Colonic mucosa (tissue), 4 donors: Measurements from ENCODE around the gene DNAJA2. TPM values are rescaled to one million over a fixed set of nuclear protein-coding genes. Genes with fewer than 3 reads are reported as not detected.

Experiments used
- DNase-seq: peaks from one replicate; pipeline ENCODE4 v3.0.0-alpha.2; 2020
- H3K27ac ChIP-seq: fragments of 200-600 bp; one replicate; pipeline ENCODE4 v1.8.0; 2021
- H3K27me3 ChIP-seq: fragments of 200-600 bp; one replicate; pipeline ENCODE4 v1.8.0; 2021
- H3K36me3 ChIP-seq: fragments of 200-600 bp; one replicate; pipeline ENCODE4 v1.8.0; 2021
- H3K4me1 ChIP-seq: fragments of 200-600 bp; one replicate; pipeline ENCODE4 v1.8.0; 2021; ENCODE audit warnings: mild to moderate bottlenecking
- H3K4me3 ChIP-seq: fragments of 200-600 bp; one replicate; pipeline ENCODE4 v1.8.0; 2021
- H3K9ac ChIP-seq, 2 donors: one replicate each; pipeline ENCODE4 v1.7.0; 2013; ENCODE audit warnings: control low read depth in 2 of 2, low read depth in 2 of 2, low read length in 2 of 2
- H3K9me3 ChIP-seq: fragments of 200-600 bp; one replicate; pipeline ENCODE4 v1.8.0; 2021
- CTCF ChIP-seq: fragments of 200-600 bp; IDR thresholded peaks from one replicate; pipeline ENCODE4 v1.8.0; 2022; ENCODE audit warnings: antibody characterized with exemption, mild to moderate bottlenecking
- intact Hi-C: fragments of 100-400 bp; cut with DNase I; formaldehyde crosslinking; loops from one replicate; pipeline ENCODE4 v1.14.1; 2022
- total RNA-seq, 2 donors: library from RNA; stranded (reverse); fragmentation: NEBNext Ultra II Directional in 1 of 2; extraction: Animal tissue kit (Norgen Biotek cat#: 25700) in 1 of 2; gene quantifications; one replicate each; pipeline ENCODE4 v1.2.1, GENCODE V29; 2021
- donor health status: healthy.
- donor health status: DM: no; HTN: no; CAD: no.
- donor health status: DM: no; HTN: no; CAD: no.

Gene DNAJA2
- total RNA-seq, 2 donors from 2014 or later: 58.2 to 70.4 TPM

- DNase-seq: no peak
- Histone ChIP-seq H3K4me3 (no peak overlapping the region), H3K9me3 (no peaks in the 10 kb centered on the region), H3K27me3 (no peaks in the 10 kb centered on the region), H3K27ac (no peak overlapping the region), H3K4me1 (no peaks in the 10 kb centered on the region), H3K36me3 (no peaks in the 10 kb centered on the region), H3K9ac (no peak overlapping the region)
- TF ChIP-seq CTCF: no peak
- intact Hi-C loops: no loop called here
Measured at GRCh38 chr16:46932802-46933201, 40.7 kb downstream of the DNAJA2 start.

GRCh38 chr16:46930861-46931260, 42.6 kb downstream of the DNAJA2 start:
- H3K9ac ChIP-seq: no peak overlapping the region
- no peaks in the 10 kb centered on the region for H3K4me1 ChIP-seq
- H3K27me3 ChIP-seq: no peaks in the 10 kb centered on the region
- no peaks in the 10 kb centered on the region for H3K36me3 ChIP-seq
- no peak overlapping the region for H3K4me3 ChIP-seq
- no peaks in the 10 kb centered on the region for H3K9me3 ChIP-seq
- no peak for DNase-seq
- intact Hi-C loops: no loop called here
- no peak for TF ChIP-seq CTCF
- no peak overlapping the region for H3K27ac ChIP-seq

- Histone ChIP-seq H3K9ac (no peak overlapping the region), H3K4me3 (no peak overlapping the region), H3K4me1 (no peaks in the 10 kb centered on the region), H3K9me3 (no peaks in the 10 kb centered on the region), H3K27ac (no peak overlapping the region), H3K27me3 (no peaks in the 10 kb centered on the region), H3K36me3 (no peaks in the 10 kb centered on the region)
- TF ChIP-seq CTCF: peak; percentile 95
- intact Hi-C loops: loop anchor here (5.0 kb wide), 1 partner anchor 77 kb away; no protein-coding TSS in a partner anchor
- peak; percentile 75 for DNase-seq
Measured at GRCh38 chr16:46929378-46930332, 43.8 kb downstream of the DNAJA2 start.

- Histone ChIP-seq H3K9me3 (no peaks in the 10 kb centered on the region), H3K27me3 (no peaks in the 10 kb centered on the region), H3K9ac (no peak overlapping the region), H3K27ac (no peak overlapping the region), H3K36me3 (no peaks in the 10 kb centered on the region), H3K4me3 (no peak overlapping the region), H3K4me1 (no peaks in the 10 kb centered on the region)
- TF ChIP-seq CTCF: no peak
- no peak for DNase-seq
- intact Hi-C loops: loop anchor here (5.0 kb wide), 1 partner anchor 77 kb away; no protein-coding TSS in a partner anchor
Measured at GRCh38 chr16:46928811-46929210, 44.7 kb downstream of the DNAJA2 start.

- Histone ChIP-seq H3K9me3 (no peaks in the 10 kb centered on the region), H3K27ac (no peak overlapping the region), H3K9ac (no peak overlapping the region), H3K4me3 (no peak overlapping the region), H3K27me3 (no peaks in the 10 kb centered on the region), H3K4me1 (no peaks in the 10 kb centered on the region), H3K36me3 (no peaks in the 10 kb centered on the region)
- no peak for TF ChIP-seq CTCF
- DNase-seq: no peak
- intact Hi-C loops: loop anchor here (5.0 kb wide), 1 partner anchor 75 kb away; no protein-coding TSS in a partner anchor
Measured at GRCh38 chr16:46927273-46927672, 46.2 kb downstream of the DNAJA2 start.
